ENCODE data around the gene ACSL3.

The ACSL3 gene

DNA sequence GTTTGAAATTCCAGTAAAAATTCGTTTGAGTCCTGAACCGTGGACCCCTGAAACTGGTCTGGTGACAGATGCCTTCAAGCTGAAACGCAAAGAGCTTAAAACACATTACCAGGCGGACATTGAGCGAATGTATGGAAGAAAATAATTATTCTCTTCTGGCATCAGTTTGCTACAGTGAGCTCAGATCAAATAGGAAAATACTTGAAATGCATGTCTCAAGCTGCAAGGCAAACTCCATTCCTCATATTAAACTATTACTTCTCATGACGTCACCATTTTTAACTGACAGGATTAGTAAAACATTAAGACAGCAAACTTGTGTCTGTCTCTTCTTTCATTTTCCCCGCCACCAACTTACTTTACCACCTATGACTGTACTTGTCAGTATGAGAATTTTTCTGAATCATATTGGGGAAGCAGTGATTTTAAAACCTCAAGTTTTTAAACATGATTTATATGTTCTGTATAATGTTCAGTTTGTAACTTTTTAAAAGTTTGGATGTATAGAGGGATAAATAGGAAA, 80.7 kb downstream of the ACSL3 start:
- Mint-ChIP-seq H3K4me1 (peaks cover 19% of the 10 kb centered on the region), H3K36me3 (ENCODE audit: low read depth) (peaks cover 42% of the 10 kb centered on the region), H3K27ac (no peak overlapping the region), H3K9me3 (peaks cover 16% of the 10 kb centered on the region), H3K27me3 (ENCODE audit: low read depth) (no peaks in the 10 kb centered on the region), H3K4me3 (no peak overlapping the region)
- no peak for TF ChIP-seq CTCF (IDR thresholded peaks at IDR 0.05; ENCODE audit: unreplicated experiment in 3 of 3)

GRCh38 chr2:222942561-222942960, 81.7 kb downstream of the ACSL3 start:
- TF ChIP-seq CTCF (IDR thresholded peaks at IDR 0.05; ENCODE audit: unreplicated experiment in 3 of 3), result no peak
- peaks cover 32% of the 10 kb centered on the region for H3K36me3 Mint-ChIP-seq (ENCODE audit: low read depth)
- peaks cover 8% of the 10 kb centered on the region for H3K9me3 Mint-ChIP-seq
- no peak overlapping the region for H3K4me3 Mint-ChIP-seq
- no peak overlapping the region for H3K27ac Mint-ChIP-seq
- peaks cover 19% of the 10 kb centered on the region for H3K4me1 Mint-ChIP-seq
- H3K27me3 Mint-ChIP-seq (ENCODE audit: low read depth), result no peaks in the 10 kb centered on the region

DNA sequence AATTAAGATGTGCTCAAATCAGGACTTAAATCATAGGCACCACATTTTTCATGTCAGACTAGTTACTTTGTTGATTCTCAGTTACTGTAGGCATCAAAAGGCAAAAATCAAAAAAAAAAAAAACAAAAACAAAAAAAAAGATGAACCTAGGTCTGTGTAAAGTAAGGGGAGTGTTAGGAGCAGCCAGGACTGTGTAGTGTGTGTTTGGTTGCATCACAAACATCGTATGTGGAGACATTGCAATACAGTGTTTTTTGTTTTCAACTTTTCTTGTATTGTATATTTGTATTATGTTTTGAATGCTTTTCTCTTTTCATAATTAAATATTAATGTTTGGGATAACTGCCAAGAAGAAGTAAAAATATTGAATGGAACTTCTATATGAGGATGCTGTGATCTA, 82.1 kb downstream of the ACSL3 start:
- Mint-ChIP-seq H3K27me3 (ENCODE audit: low read depth) (no peaks in the 10 kb centered on the region), H3K36me3 (ENCODE audit: low read depth) (peaks cover 28% of the 10 kb centered on the region), H3K4me1 (peaks cover 19% of the 10 kb centered on the region), H3K4me3 (no peak overlapping the region), H3K27ac (no peak overlapping the region), H3K9me3 (peaks cover 4% of the 10 kb centered on the region)
- TF ChIP-seq CTCF (IDR thresholded peaks at IDR 0.05; ENCODE audit: unreplicated experiment in 3 of 3), result no peak

DNA sequence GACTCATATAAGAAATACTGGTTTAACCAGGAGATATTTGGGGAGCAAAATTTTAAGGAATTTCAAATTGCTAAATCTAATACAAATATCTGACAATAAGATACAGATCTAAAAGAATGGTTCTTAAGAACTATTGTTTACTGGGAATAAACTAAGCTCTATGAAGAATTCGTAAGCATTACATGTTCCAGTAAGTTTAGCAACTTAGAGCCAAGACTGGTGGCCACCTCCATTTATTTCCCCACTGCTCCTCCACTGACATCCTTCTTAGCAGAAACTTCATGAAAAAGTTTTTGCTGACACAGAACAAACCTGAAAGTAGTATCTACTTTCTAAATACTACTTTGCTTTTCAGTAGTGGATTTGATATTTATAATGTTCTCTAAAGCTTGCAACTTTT, 83.0 kb downstream of the ACSL3 start:
- H3K27ac Mint-ChIP-seq, result peak overlapping the region in 2 of 3 experiments; percentile 16 to 42
- peaks cover 19% of the 10 kb centered on the region for H3K4me1 Mint-ChIP-seq
- peaks cover 3% of the 10 kb centered on the region for H3K9me3 Mint-ChIP-seq
- TF ChIP-seq CTCF (IDR thresholded peaks at IDR 0.05; ENCODE audit: unreplicated experiment in 3 of 3), result no peak
- H3K36me3 Mint-ChIP-seq (ENCODE audit: low read depth), result peaks cover 21% of the 10 kb centered on the region
- H3K27me3 Mint-ChIP-seq (ENCODE audit: low read depth), result no peaks in the 10 kb centered on the region
- no peak overlapping the region for H3K4me3 Mint-ChIP-seq

DNA sequence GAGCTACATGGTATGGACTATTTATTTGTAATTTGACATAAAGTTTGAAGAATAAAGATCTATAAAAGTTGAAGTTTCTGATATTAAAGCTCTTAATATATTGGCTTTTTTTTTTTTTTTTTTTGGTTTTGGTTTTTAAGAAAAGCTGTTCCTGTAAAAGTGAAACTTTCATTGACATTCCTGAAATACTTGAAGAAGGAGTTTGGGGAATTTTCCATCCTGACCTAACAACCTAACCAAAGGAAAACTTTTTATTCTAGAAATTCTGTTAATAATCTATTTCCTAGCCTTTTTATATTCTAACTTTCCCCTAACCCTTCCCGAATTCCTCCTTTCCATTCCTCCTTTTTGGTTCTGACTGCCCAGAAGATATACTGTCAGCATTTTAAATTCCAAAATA, 83.7 kb downstream of the ACSL3 start:
- H3K4me3 Mint-ChIP-seq, result no peak overlapping the region
- H3K36me3 Mint-ChIP-seq (ENCODE audit: low read depth), result peaks cover 14% of the 10 kb centered on the region
- H3K27me3 Mint-ChIP-seq (ENCODE audit: low read depth), result no peaks in the 10 kb centered on the region
- H3K9me3 Mint-ChIP-seq, result no peaks in the 10 kb centered on the region
- peak overlapping the region in 2 of 3 experiments; percentile 42 to 50 for H3K27ac Mint-ChIP-seq
- TF ChIP-seq CTCF (IDR thresholded peaks at IDR 0.05; ENCODE audit: unreplicated experiment in 3 of 3), result no peak
- peaks cover 19% of the 10 kb centered on the region for H3K4me1 Mint-ChIP-seq

GRCh38 chr2:222944971-222945740, 84.3 kb downstream of the ACSL3 start:
- Mint-ChIP-seq H3K9me3 (no peaks in the 10 kb centered on the region), H3K27ac (peak overlapping the region in 2 of 3 experiments; percentile 42 to 50), H3K27me3 (ENCODE audit: low read depth) (no peaks in the 10 kb centered on the region), H3K4me3 (no peak overlapping the region), H3K4me1 (peaks cover 19% of the 10 kb centered on the region), H3K36me3 (ENCODE audit: low read depth) (peaks cover 8% of the 10 kb centered on the region)
- no peak for TF ChIP-seq CTCF (IDR thresholded peaks at IDR 0.05; ENCODE audit: unreplicated experiment in 3 of 3)

All from nephron (organoid).